Fibroblast of the aortic adventitia (primary cell): Measurements from ENCODE around the gene GTF2F2. TPM values are rescaled to one million over a fixed set of nuclear protein-coding genes. Genes with fewer than 3 reads are reported as not detected.

Experiments used
- DNase-seq: peaks from one replicate; pipeline ENCODE4 v3.0.0-alpha.2; 2010; ENCODE audit warnings: low read depth
- H3K4me3 ChIP-seq: 2 replicates; pipeline ENCODE4 v1.5.1; 2011; ENCODE audit warnings: low read depth, mild to moderate bottlenecking, control low read depth, low read length, moderate library complexity
- total RNA-seq: library from RNA; depleted of rRNA; stranded (reverse); fragments of >200 nt; gene quantifications from 2 replicates; pipeline ENCODE4 v1.2.3, GENCODE V29; 2012; ENCODE audit warnings: low replicate concordance
- TF ChIP-seq, protein P1 (sequence below): IDR thresholded peaks from 2 replicates; pipeline ENCODE4 v1.5.1; 2011; ENCODE audit warnings: mild to moderate bottlenecking, low read length, control low read depth, inconsistent platforms; ENCODE audit not compliant: insufficient read depth

Gene GTF2F2
- total RNA-seq, 1 donor: 19.0 TPM

DNA sequence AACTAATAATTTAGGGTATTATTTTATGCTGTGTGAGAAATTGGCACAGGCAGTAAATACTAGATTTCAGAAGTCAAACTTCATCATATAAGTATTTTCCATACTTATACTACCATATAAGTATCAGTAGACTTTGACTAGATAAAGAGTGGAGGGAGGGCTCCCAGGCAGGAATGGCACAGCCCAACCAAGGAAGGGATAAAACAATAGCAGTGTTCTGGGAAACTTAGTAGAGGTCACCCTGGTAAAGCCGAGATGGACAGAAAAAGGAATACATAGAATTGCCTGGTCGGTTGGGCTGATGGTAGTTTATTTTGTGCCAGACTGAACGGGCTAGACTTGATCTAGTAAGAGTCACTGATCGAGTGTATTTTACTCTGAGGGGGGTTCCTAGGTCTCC, 100.1 kb downstream of the GTF2F2 start:
- TF ChIP-seq, protein P1, sequence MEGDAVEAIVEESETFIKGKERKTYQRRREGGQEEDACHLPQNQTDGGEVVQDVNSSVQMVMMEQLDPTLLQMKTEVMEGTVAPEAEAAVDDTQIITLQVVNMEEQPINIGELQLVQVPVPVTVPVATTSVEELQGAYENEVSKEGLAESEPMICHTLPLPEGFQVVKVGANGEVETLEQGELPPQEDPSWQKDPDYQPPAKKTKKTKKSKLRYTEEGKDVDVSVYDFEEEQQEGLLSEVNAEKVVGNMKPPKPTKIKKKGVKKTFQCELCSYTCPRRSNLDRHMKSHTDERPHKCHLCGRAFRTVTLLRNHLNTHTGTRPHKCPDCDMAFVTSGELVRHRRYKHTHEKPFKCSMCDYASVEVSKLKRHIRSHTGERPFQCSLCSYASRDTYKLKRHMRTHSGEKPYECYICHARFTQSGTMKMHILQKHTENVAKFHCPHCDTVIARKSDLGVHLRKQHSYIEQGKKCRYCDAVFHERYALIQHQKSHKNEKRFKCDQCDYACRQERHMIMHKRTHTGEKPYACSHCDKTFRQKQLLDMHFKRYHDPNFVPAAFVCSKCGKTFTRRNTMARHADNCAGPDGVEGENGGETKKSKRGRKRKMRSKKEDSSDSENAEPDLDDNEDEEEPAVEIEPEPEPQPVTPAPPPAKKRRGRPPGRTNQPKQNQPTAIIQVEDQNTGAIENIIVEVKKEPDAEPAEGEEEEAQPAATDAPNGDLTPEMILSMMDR: no peak
- no peak for DNase-seq

DNA sequence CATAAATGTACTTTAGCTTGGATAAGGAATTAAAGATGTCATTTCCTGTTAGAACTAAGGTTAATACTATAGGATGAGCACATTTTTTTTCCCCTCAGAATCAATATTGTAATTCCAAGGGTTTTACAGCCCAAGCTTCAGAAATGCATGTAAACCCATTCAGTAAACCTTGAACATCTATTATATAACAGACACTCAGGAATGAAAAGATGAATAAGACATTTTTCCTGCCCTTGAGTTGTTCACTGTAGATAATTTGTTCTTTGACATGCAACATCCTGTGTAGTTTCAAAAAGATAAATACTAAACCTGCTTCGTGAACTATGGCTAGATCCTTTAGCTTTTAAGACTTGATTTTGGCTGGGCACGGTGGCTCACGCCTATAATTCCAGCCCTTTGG, 102.2 kb downstream of the GTF2F2 start:
- TF ChIP-seq, protein P1: no peak
- no peak for DNase-seq
- no peak overlapping the region for H3K4me3 ChIP-seq

More for the DNA sequence above, 100.1 kb downstream of the GTF2F2 start:
- no peak overlapping the region for H3K4me3 ChIP-seq

- TF ChIP-seq, protein P1: no peak
- H3K4me3 ChIP-seq: no peak overlapping the region
- no peak for DNase-seq
These were observed 102.6 kb downstream of the GTF2F2 start for GRCh38 chr13:45222919-45223318.

DNA sequence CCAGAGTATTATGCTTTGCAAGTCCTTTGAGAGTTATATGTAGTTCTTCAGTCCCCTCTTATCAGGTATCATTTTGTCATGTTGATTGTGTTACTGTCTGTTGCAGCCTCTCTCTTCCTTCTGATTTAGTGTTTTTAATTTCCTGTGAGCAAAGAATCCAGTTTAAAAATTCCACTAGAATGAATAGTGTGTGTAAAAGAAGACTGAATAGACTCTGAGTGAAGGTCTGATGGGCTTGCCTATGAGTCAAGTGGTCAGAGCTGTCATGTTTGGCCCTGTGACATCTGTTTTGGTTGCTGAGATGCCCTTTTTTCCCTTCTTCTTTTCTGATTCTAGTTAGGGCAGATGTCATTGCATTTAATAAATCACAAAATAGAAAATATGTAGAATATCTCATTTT, 103.9 kb downstream of the GTF2F2 start:
- no peak overlapping the region for H3K4me3 ChIP-seq
- TF ChIP-seq, protein P1: no peak
- DNase-seq: no peak

DNA sequence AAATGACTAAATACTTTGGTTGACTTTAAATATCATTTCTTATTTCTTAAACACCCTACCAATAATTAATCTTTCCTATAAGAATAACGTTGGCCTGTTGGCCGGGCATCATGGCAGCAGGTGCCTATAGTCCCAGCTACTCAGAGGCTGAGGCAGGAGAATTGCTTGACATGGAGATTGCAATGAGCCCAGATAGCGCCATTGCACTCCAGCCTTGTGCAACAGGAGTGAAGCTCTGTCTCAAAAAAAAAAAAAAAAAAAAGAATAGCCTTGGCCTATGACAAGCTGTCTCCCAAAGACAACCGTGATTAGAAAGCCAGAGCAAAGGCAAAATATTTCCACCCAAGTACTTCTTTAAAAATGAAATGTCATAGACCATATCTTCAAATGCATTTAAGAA, 105.1 kb downstream of the GTF2F2 start:
- TF ChIP-seq, protein P1: no peak

GRCh38 chr13:45226024-45226423, 105.7 kb downstream of the GTF2F2 start:
- no peak overlapping the region for H3K4me3 ChIP-seq
- DNase-seq: no peak
- TF ChIP-seq, protein P1: no peak

More for the DNA sequence above, 105.1 kb downstream of the GTF2F2 start:
- no peak for DNase-seq
- H3K4me3 ChIP-seq: no peak overlapping the region

DNA sequence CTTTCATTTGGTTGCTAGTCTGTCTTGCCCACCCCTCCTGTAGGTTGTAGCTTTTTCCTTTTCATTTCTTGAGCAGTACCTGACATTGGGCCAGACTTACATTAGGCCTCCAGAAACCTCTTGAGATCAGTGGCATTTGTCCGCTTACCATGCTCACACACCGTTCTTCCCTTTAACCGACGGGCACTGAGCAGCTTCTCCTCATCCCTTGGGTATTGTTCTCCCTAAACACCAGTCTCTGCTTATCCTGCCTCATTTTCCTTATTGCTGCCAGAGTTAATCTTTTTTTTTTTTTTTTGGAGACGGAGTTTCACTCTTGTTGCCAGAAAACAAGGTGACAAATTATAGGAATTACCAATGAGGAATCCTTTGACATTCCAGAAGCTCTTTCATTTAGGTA, 107.7 kb downstream of the GTF2F2 start:
- no peak overlapping the region for H3K4me3 ChIP-seq
- DNase-seq: no peak
- TF ChIP-seq, protein P1: no peak
